HG02970 (cell line): Measurements from ENCODE around the gene RARRES1.
"Not testable (repeated sequence)": the region's sequence is repeated elsewhere in the genome, so short reads cannot be mapped to it uniquely, and the experiment has no call there.

Source experiments
- ATAC-seq: cut with Tn5 transposase; IDR thresholded peaks from one replicate; pipeline ENCODE4 v1.9.1; 2021; ENCODE audit warnings: mild to moderate bottlenecking, moderate library complexity, moderate number of reproducible peaks; ENCODE audit not compliant: unreplicated experiment, low FRiP score

Gene RARRES1

DNA sequence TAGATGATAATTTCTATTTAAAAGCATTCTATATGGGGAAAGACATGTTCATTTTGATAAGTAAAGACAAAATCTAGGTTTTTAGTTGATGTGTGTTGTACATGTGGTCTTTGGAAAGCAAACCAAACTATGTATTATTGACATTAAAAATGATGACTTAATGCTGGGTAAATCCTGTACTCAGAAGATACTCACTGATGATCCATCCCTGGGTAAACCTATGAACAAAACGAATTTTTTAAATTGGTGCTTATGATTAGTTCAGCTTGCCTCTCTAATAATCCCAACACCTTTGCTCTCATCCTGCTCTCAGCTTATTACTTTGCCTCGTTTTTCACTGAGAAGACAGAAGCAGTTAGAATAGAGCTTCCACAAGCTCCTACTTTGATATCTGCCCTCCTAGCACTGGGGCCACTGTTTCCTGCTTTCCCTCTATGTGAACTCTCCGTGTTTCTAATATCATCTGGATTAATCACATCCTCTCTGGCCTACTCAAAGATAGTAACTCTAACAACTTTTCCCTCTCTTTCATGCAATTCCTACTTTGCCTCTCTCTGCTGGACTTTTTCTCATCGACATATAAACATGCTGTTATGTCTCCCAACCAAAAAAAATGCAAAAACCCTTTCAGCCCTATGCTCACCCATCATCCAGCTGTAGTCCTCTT lies 29.3 kb downstream of the RARRES1 start:
- ATAC-seq = no peak

DNA sequence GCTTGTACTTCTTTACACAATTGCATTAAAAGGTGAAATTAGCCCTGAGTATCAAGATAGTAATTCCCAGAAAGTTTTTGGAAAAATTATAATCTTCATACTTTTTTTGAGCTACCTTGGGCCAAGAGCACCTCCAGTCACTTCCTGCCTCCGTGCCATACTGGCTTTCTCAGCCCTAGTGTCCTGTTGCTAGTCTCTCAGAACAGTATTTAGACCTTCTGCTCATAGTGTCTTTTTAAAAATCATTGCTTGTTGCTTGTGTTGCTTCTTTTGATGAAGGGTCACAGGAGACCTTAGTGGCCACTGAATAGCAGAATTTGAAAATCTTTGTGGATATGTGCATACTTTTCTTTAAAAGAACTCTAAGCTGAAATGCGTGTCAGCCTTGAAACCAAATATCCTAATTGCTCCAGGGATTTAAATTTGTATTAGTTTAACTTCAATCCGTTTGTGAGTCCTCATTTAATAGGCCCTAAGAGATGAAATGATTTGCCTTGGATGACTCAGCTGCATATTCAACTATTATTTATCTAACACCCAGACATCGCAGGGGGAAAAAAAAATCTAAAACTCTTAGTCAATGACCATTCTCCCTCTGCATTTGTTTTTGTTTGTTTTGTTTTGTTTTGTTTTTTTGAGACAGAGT lies 30.7 kb downstream of the RARRES1 start:
- ATAC-seq = no peak

- ATAC-seq = no peak
These were observed 31.7 kb downstream of the RARRES1 start for GRCh38 chr3:158700559-158700958.

GRCh38 chr3:158696618-158697017 lies 35.6 kb downstream of the RARRES1 start:
- ATAC-seq = no peak

DNA sequence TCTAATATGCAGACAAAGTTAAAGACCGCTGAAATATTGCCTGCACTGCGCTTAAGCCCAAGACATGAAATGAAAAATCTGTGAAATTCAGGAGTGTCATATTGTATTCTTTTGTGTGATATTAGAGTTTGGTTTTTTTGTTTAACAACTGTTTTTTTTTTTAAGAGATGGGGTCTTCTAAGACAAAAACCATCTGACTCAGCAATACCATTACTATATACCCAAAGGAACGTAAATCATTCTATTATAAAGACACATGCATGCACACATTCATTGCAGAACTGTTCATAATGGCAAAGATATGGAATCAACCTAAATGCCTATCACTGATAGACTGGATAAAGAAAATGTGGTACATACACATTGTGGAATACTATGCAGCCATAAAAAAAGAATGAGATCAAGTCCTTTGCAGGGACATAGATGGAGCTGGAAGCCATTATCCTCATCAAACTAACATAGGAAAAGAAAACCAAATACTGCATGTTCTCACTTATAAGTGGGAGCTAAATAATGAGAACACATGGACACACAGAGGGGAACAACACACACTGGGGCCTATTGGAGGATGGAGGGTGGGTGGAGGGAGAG lies 38.3 kb downstream of the RARRES1 start:
- not testable (repeated sequence) for ATAC-seq

DNA sequence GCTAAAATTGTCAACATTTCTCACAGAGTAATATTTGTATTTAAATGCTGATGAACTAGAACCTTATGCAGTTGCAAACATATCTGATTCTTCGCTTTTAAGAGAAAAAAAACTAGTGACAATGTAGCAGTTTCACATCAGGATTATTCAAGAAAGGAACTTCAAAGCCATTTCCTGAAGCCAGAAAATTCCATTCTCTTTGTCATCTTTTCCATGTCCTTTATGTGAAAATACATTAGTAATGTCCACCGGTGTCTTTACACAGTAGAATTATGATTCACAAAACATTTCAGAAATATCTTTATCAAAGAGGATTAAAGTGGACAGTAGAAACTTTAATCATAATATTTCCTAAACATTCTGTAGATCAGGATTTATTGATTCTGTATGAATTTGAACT lies 47.1 kb downstream of the RARRES1 start:
- ATAC-seq = no peak

DNA sequence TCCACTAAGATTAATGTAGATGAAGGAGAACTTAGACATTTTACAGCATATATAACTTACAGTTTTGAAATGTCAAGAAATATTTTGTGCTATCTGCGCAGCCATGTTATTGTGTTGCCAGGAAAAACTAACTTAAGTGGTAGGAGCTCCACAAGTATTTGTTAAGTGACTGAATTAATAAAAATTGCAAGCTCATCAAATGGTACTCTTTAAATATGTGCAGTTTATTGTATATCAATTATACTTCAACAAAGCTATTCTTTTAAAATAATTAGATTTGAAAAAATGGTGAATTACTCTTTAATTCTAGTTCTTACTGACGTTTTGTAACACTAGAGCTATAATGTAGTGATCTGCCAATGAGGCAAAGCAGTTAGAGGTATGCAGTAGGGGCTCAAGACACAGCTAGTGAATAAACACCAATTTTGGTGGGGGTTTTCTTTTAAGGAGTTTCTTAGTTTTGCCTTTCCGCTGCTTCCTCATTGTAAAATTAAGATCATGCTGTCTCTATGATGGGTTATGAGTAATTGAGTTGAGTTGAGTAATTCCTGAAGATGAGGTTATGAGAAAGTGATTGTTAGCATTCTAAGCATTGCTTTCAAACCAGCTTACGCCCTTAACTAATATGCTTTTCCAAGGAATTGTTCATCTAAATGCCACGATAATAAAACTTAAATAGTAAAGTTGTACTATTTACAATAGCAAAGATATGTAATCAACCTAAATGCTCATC lies 48.9 kb downstream of the RARRES1 start:
- ATAC-seq = no peak

- no peak for ATAC-seq
These were observed 51.4 kb downstream of the RARRES1 start for GRCh38 chr3:158680861-158681260.

- no peak for ATAC-seq
These were observed 52.7 kb downstream of the RARRES1 start for GRCh38 chr3:158679547-158680000.

- ATAC-seq = no peak
These were observed 53.6 kb downstream of the RARRES1 start for GRCh38 chr3:158678687-158679086.

DNA sequence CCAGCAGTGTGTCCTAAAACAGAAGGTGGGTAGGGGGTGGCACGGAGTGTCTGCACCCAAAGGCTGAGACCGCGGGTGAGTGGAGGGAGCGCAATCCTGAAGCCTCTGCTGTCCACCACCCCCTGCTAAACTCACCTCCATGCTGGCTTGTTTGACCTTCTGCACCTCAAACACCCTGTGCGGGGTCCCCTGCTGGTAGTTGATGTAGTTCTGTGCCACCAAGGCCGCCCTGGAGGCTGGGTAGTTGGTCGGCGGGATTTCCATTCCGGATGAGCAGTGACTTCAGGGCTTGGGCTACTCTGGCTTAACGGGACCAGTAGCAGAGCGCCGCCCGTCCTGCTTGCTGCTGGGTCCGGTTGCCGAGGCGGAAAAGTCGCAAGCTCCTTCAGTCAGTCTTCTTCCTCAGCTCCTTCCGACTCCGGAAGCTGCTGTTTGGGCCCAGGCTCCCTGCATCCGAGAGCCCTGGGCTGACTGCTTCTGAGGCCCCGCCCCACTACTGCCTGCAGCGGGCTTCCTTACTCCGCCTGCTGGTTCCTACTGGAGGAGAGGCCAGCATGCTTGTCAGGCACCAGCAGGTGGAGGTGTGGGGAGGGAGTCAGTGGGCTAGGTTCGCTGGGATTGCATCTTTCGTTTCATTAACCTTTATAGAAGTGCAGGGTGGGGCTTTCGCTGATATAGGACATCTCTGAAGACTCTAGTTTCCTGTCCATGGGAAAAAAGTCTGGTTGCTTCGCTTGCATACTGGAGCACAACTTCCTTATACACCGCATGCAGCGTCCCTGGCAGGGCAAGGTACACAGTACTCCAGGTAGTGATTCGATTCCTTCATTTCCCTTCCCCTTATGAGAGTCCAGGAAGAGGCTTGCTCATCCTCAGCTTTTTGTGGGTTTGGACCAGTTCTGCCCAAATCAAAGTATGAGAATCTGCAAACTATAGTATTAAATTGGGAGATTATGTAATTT lies 59.8 kb downstream of the RARRES1 start, which contains the start of gene LXN:
TSS of gene LXN (minus strand) at position 434 of the 962 bp plus-strand sequence. CDS start at position 264, 170 bp downstream.
- ATAC-seq = peak; percentile 99

- no peak for ATAC-seq
These were observed 60.4 kb downstream of the RARRES1 start for GRCh38 chr3:158671821-158672214.

DNA sequence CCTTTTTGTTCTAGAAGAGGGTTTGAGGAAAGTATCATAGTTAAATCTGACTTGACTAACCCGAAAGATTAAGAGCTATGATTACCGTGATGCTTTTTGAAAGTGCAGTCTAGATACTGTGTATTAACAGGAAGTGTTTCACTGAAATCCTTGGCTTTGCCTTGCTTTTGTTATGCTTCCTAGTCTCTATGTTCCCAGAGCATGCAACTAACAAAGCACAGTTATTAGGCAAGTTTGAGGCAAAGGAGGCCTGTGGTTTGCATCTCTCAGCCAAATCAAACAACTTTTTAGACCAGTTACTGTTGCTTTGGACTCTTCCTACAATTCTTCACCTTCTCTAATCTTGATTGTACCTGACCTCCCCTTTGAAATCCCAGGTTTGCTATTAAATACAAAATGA lies 63.8 kb downstream of the RARRES1 start:
- ATAC-seq = no peak

GRCh38 chr3:158666416-158666815 lies 65.8 kb downstream of the RARRES1 start:
- ATAC-seq = no peak

GRCh38 chr3:158663832-158664231 lies 68.4 kb downstream of the RARRES1 start:
- no peak for ATAC-seq

DNA sequence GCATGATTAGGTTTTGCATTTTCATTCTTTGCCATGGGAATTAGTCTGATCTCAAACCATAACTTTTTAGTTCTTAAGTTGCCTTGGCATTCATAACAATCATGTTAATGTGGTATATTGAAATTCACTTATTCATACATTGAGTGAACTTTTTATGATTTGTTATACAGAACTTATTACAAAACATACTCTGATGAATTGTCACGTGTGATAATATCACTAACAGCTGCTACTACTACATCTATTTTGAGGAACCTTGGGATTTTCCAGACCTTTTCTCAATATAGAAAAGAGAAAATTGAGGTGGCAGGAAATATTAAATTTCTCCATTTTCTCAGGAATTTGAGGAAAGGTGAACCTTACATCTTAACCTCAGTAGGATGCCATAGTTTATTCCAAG lies 69.0 kb downstream of the RARRES1 start:
- no peak for ATAC-seq

DNA sequence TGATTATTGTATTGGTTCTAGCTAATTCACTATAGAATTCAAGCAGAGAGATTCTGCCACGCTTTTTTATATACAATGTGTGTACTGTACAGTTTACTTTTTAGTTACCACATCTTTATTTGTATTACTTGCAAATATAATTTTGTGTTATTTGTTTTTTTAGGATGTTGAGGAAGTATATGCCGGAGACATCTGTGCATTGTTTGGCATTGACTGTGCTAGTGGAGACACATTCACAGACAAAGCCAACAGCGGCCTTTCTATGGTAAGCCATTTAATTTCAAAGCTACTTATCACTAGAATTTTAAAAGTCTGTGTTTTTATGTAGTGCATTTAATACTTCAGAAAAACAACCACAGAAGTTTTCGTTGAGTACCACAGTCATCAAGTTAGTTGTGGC lies 71.5 kb downstream of the RARRES1 start:
- no peak for ATAC-seq

GRCh38 chr3:158659454-158660237 lies 72.6 kb downstream of the RARRES1 start:
- ATAC-seq = peak; percentile 88

DNA sequence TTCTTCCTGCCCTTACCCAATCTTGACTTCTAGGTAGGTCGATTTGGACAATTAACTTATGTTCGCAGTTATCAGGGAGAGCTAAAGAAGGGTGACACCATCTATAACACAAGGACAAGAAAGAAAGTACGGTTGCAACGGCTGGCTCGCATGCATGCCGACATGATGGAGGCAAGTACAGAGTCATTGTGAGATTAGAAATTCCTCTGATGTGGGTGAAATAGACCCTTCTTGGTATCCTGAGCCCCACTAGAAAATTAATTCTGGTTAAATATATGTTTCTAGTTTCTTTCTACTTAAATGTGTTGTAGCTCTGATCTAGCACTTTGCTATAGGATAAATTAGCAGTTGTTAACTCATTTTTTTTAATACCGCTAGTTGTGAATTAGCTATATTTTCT lies 73.4 kb downstream of the RARRES1 start:
- ATAC-seq = no peak
